IPS DF 4.7 (cell line): ENCODE measurements around the gene RGS17.
"Not testable (repeated sequence)": the region's sequence is repeated elsewhere in the genome, so short reads cannot be mapped to it uniquely, and the experiment has no call there.

Experiments
- DNase-seq: peaks from one replicate; pipeline ENCODE4 v3.0.0-alpha.2; 2013; ENCODE audit warnings: low spot score; ENCODE audit errors: extremely low read depth

Gene RGS17

GRCh38 chr6:153034139-153034538 lies 96.9 kb downstream of the RGS17 start:
- no peak for DNase-seq

GRCh38 chr6:153032255-153032882 lies 98.7 kb downstream of the RGS17 start:
- no peak for DNase-seq

GRCh38 chr6:153031335-153031955 lies 99.6 kb downstream of the RGS17 start:
- DNase-seq = no peak

- no peak for DNase-seq
Measured at GRCh38 chr6:153028963-153029362, 102.1 kb downstream of the RGS17 start.

- no peak for DNase-seq
Measured at GRCh38 chr6:153028286-153028685, 102.8 kb downstream of the RGS17 start.

GRCh38 chr6:153027480-153027879 lies 103.6 kb downstream of the RGS17 start:
- no peak for DNase-seq

- DNase-seq = no peak
Measured at GRCh38 chr6:153024709-153025017, 106.4 kb downstream of the RGS17 start.

GRCh38 chr6:153023977-153024708 lies 106.9 kb downstream of the RGS17 start:
- peak; percentile 51 for DNase-seq

- no peak for DNase-seq
Measured at GRCh38 chr6:153018355-153018754, 112.7 kb downstream of the RGS17 start.

- no peak for DNase-seq
Measured at GRCh38 chr6:153016846-153017245, 114.2 kb downstream of the RGS17 start.

- no peak for DNase-seq
Measured at GRCh38 chr6:153015094-153015640, 115.9 kb downstream of the RGS17 start.

- DNase-seq = no peak
Measured at GRCh38 chr6:153013438-153013837, 117.6 kb downstream of the RGS17 start.

- DNase-seq = no peak
Measured at GRCh38 chr6:153012856-153013255, 118.2 kb downstream of the RGS17 start.

- no peak for DNase-seq
Measured at GRCh38 chr6:153003366-153003690, 127.8 kb downstream of the RGS17 start.

- DNase-seq = peak; percentile 94
Measured at GRCh38 chr6:153002613-153003365, 128.3 kb downstream of the RGS17 start, which contains the start of gene MTRF1L. Gene MTRF1L, minus strand, starts transcription at chr6:153002709. Its CDS starts 24 bp downstream, at chr6:153002685.

GRCh38 chr6:153001767-153002612 lies 129.1 kb downstream of the RGS17 start:
- DNase-seq = no peak

GRCh38 chr6:153000790-153001189 lies 130.3 kb downstream of the RGS17 start:
- not testable (repeated sequence) for DNase-seq

- DNase-seq = no peak
Measured at GRCh38 chr6:153000243-153000642, 130.8 kb downstream of the RGS17 start.

- DNase-seq = not testable (repeated sequence)
Measured at GRCh38 chr6:152999538-152999937, 131.5 kb downstream of the RGS17 start.

- no peak for DNase-seq
Measured at GRCh38 chr6:152993847-152994246, 137.2 kb downstream of the RGS17 start.

- DNase-seq = no peak
Measured at GRCh38 chr6:152993431-152993830, 137.7 kb downstream of the RGS17 start.
